HAP-1 (cell line): Measurements from ENCODE around the gene POU6F2.
A peak's percentile ranks its signal among the peaks of the same experiment; 100 is the strongest.

ENCODE experiments used
- DNase-seq, 2 experiments: peaks; one replicate each; pipeline ENCODE4 v3.0.0-alpha.2; 2016 to 2020; ENCODE audit warnings: low spot score in 2 of 2
- H3K27me3 ChIP-seq: fragments of 250-450 bp; sonication (Bioruptor Pico); 2 replicates; pipeline ENCODE4 v1.5.1; 2020; ENCODE audit warnings: low read depth, mild to moderate bottlenecking, moderate library complexity
- H3K36me3 ChIP-seq: fragments of 250-450 bp; sonication (Bioruptor Pico); replicated peaks from 2 replicates; pipeline ENCODE4 v1.5.1; 2020; ENCODE audit warnings: mild to moderate bottlenecking
- H3K4me1 ChIP-seq: fragments of 250-450 bp; sonication (Bioruptor Pico); 2 replicates; pipeline ENCODE4 v1.5.1; 2020; ENCODE audit warnings: mild to moderate bottlenecking
- H3K4me3 ChIP-seq: fragments of 250-450 bp; sonication (Bioruptor Pico); 2 replicates; pipeline ENCODE4 v1.5.1; 2020; ENCODE audit warnings: mild to moderate bottlenecking, moderate library complexity
- H3K9me3 ChIP-seq: fragments of 250-450 bp; sonication (Bioruptor Pico); 2 replicates; pipeline ENCODE4 v1.5.1; 2020; ENCODE audit warnings: mild to moderate bottlenecking, moderate library complexity
- in situ Hi-C: fragments of 300-500 bp; cut with MboI; formaldehyde crosslinking; loops from 3 replicates; pipeline ENCODE4 v1.14.3; 2020; ENCODE audit warnings: low sequenced_read_pairs, inconsistent platforms, mixed read lengths

The POU6F2 gene

DNA sequence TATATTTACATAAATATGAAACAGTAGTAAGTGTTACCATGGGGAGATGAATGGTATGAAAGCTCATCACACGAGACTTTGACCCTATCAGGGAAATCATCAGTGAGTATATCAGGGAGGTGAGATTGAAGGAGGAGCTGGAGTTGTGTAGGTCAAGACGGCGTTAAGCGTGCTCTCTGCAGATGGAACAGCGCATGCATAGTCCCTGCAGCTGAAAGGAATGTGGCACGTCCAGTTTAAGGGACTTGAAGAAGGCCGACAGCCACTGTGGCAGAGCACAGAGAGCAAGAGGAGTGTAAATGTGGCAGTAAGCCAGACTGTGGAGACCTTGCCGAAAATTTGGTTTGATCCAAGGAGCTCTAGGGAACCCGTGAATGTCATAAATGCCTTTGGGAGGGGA lies 38.9 kb downstream of the POU6F2 start:
- in situ Hi-C loops = no loop called here
- H3K4me3 ChIP-seq = no peak overlapping the region
- no peaks in the 10 kb centered on the region for H3K9me3 ChIP-seq
- peak in 1 of 2 experiments; percentile 13 for DNase-seq
- peaks cover 15% of the 10 kb centered on the region for H3K4me1 ChIP-seq
- no peaks in the 10 kb centered on the region for H3K36me3 ChIP-seq
- H3K27me3 ChIP-seq = no peaks in the 10 kb centered on the region

DNA sequence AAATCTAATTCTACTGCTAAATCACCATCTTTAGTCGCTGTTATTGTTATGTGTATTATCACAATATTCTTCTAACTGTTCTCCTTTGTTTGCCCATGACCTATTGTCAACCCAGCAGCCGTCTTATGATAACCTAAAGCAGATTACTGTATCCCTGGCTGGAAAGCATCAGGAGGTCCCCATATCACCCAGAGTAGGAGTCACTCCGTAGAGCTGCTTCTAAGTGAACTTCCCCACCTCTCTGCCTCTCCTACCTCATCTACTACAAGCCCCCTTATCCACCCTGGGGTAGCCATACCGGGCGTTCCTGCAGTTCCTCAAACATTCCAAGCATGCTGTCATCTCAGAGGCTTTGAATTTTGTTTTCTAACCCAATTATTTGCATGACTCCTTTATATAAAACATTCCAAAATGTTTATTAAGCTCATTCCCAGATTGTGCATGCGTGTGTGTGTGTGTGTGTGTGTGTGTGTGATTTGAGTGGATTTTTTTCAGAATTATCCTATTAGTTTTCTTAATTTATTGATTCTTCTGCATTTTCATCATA lies 39.7 kb downstream of the POU6F2 start:
- Histone ChIP-seq H3K4me3 (no peak overlapping the region), H3K27me3 (no peaks in the 10 kb centered on the region), H3K9me3 (no peaks in the 10 kb centered on the region), H3K36me3 (no peaks in the 10 kb centered on the region), H3K4me1 (peaks cover 15% of the 10 kb centered on the region)
- DNase-seq = peak; percentile 62 to 82
- in situ Hi-C loops = no loop called here

DNA sequence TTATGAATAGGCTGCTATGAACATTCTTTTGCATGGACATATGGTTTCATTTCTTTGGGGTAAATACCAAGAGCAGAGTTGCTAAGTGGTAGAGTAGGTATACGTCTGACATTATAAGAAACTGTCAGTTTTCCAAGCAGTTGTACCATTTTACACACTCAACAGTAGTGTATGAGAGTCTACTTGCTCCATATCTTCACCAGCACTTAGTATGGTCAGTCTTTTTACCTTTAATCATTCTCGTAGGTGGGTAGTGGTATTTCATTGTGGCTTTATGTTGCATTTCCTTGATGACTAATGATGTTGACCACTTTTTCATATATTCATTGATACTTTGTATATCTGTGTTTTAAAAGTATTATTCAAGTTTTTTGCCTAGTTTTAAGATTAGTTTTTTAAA lies 45.1 kb downstream of the POU6F2 start:
- Histone ChIP-seq H3K27me3 (no peaks in the 10 kb centered on the region), H3K4me1 (peaks cover 8% of the 10 kb centered on the region), H3K4me3 (no peak overlapping the region), H3K36me3 (no peaks in the 10 kb centered on the region), H3K9me3 (no peaks in the 10 kb centered on the region)
- DNase-seq = no peak
- in situ Hi-C loops = no loop called here

DNA sequence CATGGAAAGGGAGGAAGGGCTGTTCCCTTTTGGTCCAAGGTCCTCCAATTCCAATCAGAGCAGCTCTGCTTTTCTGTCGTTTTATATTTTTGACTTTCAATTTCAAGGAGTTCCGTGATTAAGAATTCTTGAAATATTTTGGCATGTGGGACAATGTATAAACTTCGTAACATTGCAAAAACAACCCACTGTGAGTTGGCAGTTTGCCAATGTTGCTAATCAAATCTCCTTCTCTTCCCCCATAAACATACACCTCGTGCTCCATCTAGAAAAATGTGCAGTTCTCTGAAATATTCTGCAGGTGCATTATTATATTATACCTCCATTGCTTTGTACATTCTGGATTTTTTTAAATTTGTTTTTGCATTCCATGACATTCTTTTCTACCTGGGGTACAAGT lies 49.8 kb downstream of the POU6F2 start:
- Histone ChIP-seq H3K4me3 (no peak overlapping the region), H3K4me1 (peaks cover 8% of the 10 kb centered on the region), H3K36me3 (no peaks in the 10 kb centered on the region), H3K9me3 (no peaks in the 10 kb centered on the region), H3K27me3 (no peaks in the 10 kb centered on the region)
- DNase-seq = no peak
- in situ Hi-C loops = no loop called here

DNA sequence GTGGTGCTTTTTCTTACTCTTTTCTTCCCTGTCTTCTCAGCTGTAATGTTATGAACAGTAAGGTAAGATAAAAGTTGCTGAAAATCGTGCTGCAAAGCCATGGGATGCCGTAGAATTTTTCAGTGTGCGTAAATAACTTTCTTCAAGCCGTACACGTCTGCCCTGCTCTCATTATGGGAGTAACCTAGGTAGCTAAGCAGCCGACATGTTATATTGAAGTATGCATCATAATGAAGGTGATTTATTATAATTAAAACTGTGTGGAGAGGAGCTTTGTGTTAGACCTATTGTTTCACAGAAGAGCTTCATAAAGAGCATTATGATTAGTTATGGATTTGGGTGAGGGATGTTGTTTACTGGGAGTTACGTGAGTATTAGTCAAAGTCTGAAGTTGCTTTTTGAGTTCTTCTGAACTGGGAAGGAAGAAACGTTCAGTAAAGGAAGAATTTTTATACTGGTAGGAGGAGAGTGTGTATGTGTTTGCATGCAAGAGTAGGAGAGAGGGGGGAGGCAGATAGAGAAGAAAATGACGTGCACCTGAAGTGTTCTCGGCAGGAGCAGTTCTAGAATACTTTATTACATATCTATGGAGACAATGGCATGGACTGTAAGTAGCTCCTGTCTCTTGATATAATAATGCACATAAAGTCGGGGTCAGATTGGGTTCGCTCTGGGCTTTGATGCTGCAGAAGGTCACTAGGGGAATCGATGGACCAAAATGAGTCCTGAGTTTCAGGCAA lies 56.3 kb downstream of the POU6F2 start:
- Histone ChIP-seq H3K9me3 (no peaks in the 10 kb centered on the region), H3K36me3 (no peaks in the 10 kb centered on the region), H3K4me3 (no peak overlapping the region), H3K27me3 (no peaks in the 10 kb centered on the region), H3K4me1 (peaks cover 19% of the 10 kb centered on the region)
- in situ Hi-C loops = no loop called here
- peak in 1 of 2 experiments; percentile 28 for DNase-seq

DNA sequence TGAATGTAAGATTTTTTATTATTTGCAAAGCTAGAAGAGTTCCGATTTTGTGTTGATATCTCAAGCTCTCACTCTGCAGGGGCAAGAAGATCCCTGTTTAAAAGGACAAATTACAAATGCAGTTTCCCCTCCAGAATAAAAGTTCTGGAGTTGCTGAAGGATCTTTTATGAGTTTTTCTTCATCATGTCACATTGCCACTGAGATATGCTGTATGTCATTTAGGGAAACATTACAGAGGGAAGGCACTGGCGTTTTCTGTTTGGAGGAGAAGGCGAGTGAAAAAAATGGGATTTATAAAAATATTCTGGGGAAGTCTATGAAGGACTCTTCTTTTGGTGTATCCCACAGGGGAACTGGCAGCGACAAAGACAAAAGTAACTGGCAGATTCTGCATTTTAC lies 57.4 kb downstream of the POU6F2 start:
- in situ Hi-C loops = no loop called here
- Histone ChIP-seq H3K9me3 (no peaks in the 10 kb centered on the region), H3K4me1 (peaks cover 19% of the 10 kb centered on the region), H3K27me3 (no peaks in the 10 kb centered on the region), H3K4me3 (no peak overlapping the region), H3K36me3 (no peaks in the 10 kb centered on the region)
- no peak for DNase-seq

DNA sequence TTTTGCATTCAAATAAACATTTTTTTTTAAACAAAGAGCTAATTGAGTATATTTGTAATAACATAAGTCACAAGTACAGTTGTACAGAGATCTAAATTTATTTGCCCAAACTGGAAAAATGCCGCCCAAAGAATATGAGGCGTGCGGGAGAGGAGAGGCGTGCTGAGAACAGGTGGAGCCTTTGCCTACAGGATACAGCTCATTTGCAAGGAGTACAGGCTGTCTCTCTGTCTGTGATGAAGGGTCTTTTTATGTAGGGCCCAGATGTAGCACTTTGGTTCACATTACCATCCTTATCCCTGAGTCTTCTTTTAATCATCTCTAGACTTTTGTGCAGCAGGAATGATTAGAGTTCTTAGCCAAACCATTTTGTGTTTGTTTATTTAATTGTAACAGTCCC lies 58.2 kb downstream of the POU6F2 start:
- no peak for DNase-seq
- in situ Hi-C loops = no loop called here
- no peaks in the 10 kb centered on the region for H3K27me3 ChIP-seq
- no peaks in the 10 kb centered on the region for H3K36me3 ChIP-seq
- H3K4me3 ChIP-seq = no peak overlapping the region
- H3K4me1 ChIP-seq = peaks cover 19% of the 10 kb centered on the region
- no peaks in the 10 kb centered on the region for H3K9me3 ChIP-seq

DNA sequence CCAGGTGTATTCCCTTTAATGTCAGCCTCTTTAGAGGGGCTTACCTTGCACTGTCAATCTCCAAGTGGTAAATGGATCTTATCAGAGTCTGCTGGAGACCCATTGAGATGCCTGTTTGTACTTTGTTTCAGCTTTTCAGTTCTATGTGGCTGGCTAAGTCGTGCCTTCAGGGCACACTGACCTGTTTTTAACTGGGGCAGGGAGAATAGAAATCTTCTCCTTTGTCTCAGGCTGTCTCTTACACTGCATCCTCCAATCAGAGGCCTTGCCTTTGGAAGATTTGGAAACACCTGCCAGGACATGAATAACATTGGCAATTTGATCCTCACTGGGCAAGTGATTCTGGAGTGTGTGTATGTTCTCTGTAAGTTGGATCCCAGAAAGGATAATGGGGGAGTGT lies 65.0 kb downstream of the POU6F2 start:
- H3K9me3 ChIP-seq = no peaks in the 10 kb centered on the region; the same call in 1 of the 2 replicates
- no peaks in the 10 kb centered on the region for H3K27me3 ChIP-seq
- peak; percentile 10 to 34 for DNase-seq
- H3K4me1 ChIP-seq = peaks cover 7% of the 10 kb centered on the region; the same call in 1 of the 2 replicates
- in situ Hi-C loops = no loop called here
- H3K36me3 ChIP-seq = no peaks in the 10 kb centered on the region
- H3K4me3 ChIP-seq = no peak overlapping the region

DNA sequence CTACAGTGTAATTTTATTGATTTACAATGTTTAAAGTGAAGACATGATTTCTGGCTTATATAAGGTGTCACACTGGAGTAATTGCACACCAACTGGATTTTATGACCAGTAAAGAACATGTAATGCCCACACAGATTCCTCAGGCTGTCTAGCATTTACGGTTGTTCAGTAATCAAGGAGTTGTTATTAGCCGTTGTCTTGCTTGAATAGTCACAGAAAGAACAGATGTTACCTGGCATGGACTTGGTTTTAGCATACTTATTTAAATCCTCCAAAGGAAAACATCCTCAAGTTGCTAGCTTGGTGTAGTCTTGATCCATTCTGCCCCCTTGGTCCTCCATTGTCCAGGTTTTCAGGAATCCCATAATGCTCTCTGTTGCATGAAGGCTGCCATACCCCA lies 65.8 kb downstream of the POU6F2 start:
- DNase-seq = no peak
- in situ Hi-C loops = no loop called here
- Histone ChIP-seq H3K4me1 (peaks cover 7% of the 10 kb centered on the region; the same call in 1 of the 2 replicates), H3K27me3 (no peaks in the 10 kb centered on the region), H3K9me3 (no peaks in the 10 kb centered on the region; the same call in 1 of the 2 replicates), H3K4me3 (no peak overlapping the region), H3K36me3 (no peaks in the 10 kb centered on the region)

DNA sequence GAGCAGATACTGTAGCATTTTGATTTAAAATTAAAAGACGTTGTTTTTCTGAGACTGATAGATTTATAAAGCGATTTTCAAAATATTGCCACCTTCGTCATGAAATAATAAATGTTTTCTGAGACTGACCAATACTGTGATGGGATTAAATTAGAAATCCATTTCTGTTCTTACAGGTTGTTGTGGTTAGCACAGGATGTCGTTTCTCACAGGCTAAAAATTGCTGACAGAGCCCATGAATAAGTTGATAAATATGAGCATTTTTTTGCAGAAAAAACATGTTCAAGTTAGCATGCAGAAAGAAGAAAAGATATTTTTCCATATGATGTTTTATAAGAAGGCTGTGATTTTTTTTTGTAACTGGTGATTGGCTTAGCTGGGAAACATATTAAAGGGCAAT lies 66.8 kb downstream of the POU6F2 start:
- DNase-seq = no peak
- no peaks in the 10 kb centered on the region for H3K27me3 ChIP-seq
- H3K36me3 ChIP-seq = no peaks in the 10 kb centered on the region
- no peak overlapping the region for H3K4me3 ChIP-seq
- no peaks in the 10 kb centered on the region; the same call in 1 of the 2 replicates for H3K9me3 ChIP-seq
- H3K4me1 ChIP-seq = peaks cover 7% of the 10 kb centered on the region; the same call in 1 of the 2 replicates
- in situ Hi-C loops = no loop called here

DNA sequence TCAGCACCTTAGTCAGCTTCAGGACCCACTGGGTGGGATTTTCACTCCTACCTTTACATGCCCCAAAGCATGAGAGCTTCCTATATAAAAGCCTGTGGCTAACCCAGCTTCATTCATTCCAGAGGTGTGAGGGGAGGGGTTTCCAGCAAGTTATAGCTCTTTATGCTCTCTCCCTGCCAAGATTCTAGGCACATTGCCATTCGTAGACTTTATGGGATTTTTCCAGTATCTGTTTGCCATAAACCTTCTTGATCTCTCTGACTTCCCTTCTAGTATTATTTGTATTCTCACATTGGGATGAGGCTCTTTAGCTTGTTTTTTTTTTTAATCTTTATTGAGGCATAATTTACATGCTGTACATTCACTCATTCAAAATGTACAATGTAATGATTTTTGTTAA lies 67.5 kb downstream of the POU6F2 start:
- in situ Hi-C loops = no loop called here
- DNase-seq = no peak
- peaks cover 7% of the 10 kb centered on the region; the same call in 1 of the 2 replicates for H3K4me1 ChIP-seq

DNA sequence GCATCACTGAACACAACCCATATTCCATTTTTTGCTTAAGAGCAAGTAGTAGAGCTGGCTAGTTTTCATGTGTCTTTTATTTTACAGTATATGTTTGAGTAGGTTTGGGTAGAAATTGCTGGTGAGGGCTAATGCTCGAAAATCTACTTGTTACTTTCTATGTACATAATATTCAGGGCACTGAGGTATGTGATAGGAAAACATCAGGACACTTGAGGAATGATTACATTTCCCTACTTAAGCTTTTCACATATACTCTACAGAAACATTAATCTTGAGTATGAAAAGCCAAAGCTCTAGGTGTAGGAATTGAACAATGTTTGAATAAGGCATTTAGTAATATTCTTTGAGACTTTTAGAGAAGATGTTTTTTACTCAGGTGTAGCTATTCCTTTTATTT lies 73.6 kb downstream of the POU6F2 start:
- in situ Hi-C loops = no loop called here
- H3K27me3 ChIP-seq = no peaks in the 10 kb centered on the region
- DNase-seq = no peak
- H3K4me3 ChIP-seq = no peak overlapping the region
- 0 out of 2 replicates have a peak, but pooled peaks cover 3% of the 10 kb centered on the region for H3K4me1 ChIP-seq
- H3K9me3 ChIP-seq = no peaks in the 10 kb centered on the region
- H3K36me3 ChIP-seq = no peaks in the 10 kb centered on the region

More for the DNA sequence above, 67.5 kb downstream of the POU6F2 start:
- Histone ChIP-seq H3K36me3 (no peaks in the 10 kb centered on the region), H3K4me3 (no peak overlapping the region), H3K27me3 (no peaks in the 10 kb centered on the region), H3K9me3 (no peaks in the 10 kb centered on the region; the same call in 1 of the 2 replicates)

DNA sequence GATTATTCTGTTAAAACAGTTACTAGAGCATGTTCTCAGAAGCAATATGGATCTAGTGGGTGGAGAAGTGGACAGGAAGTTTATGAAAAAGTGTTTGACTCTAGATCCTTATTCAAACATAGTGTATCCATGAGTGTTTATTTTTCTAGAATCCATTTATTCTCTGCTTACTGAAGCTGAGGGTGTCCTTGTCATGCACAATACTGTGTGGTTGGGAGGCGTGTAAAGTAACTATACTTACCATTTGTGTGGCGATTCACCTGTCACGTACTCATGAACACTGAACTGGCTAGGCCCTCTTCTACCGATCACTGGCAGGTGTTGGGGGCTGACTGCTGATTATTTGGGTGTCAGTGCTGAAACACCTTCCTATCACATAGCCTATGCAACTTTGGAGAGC lies 74.0 kb downstream of the POU6F2 start:
- in situ Hi-C loops = no loop called here
- Histone ChIP-seq H3K4me3 (no peak overlapping the region), H3K27me3 (no peaks in the 10 kb centered on the region), H3K4me1 (no peaks in the 10 kb centered on the region), H3K36me3 (no peaks in the 10 kb centered on the region), H3K9me3 (no peaks in the 10 kb centered on the region)
- DNase-seq = no peak

DNA sequence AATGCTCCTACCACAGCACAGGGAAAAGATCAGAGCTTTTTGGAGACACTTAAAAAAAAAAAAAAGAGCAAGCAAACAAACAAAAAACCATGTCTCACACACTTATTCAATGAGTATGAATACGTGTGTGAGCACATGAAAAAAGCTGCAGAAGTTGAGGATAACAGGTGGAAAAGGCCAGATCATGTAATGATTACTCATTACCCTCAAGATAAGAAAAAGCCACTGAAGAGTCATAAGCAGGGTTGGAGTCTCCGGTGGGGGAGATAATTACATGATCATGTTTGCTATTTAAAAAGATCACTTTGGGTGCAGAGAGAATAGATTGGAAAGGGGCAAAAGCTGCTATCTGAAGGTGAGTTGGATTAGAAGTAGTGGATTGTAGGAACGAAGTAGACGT lies 77.0 kb downstream of the POU6F2 start:
- in situ Hi-C loops = no loop called here
- no peak for DNase-seq
- H3K27me3 ChIP-seq = no peaks in the 10 kb centered on the region

More for the DNA sequence above, 77.0 kb downstream of the POU6F2 start:
- Histone ChIP-seq H3K4me1 (no peaks in the 10 kb centered on the region), H3K4me3 (no peak overlapping the region), H3K36me3 (no peaks in the 10 kb centered on the region), H3K9me3 (no peaks in the 10 kb centered on the region)
